Naive thymus-derived CD4-positive, alpha-beta T cell (primary cell): ENCODE data around the gene ZNF286A. TPM values are rescaled to one million over a fixed set of nuclear protein-coding genes. Genes with fewer than 3 reads are reported as not detected.
"Not testable (repeated sequence)": the region's sequence is repeated elsewhere in the genome, so short reads cannot be mapped to it uniquely, and the experiment has no call there.

Experiments used
- ATAC-seq: fragments of 150-1000 bp; cut with Tn5 transposase; 2 replicates; pipeline ENCODE4 v1.10.0; 2021; ENCODE audit warnings: mild to moderate bottlenecking, moderate library complexity
- CTCF ChIA-PET: fragments of 350-600 bp; sonication (Branson Sonifier 250); formaldehyde crosslinking; loops from one replicate; lab custom pipeline; 2021; ENCODE audit warnings: antibody characterized with exemption; lab: Charles Lee
- POLR2A ChIA-PET: fragments of 350-600 bp; sonication (Branson Sonifier 250); formaldehyde crosslinking; loops from one replicate; lab custom pipeline; 2021; ENCODE audit warnings: antibody characterized with exemption, inconsistent platforms; lab: Charles Lee
- DNase-seq, 9 donors: peaks; one replicate each; pipeline versions ENCODE4 v3.0.0 to v3.0.0-alpha.2; 2020 to 2022; ENCODE audit warnings: mixed read lengths in 1 of 9
- H3K27ac ChIP-seq: one replicate; pipeline ENCODE4 v1.7.0; 2013; ENCODE audit warnings: mild to moderate bottlenecking, low read depth, low read length, moderate library complexity
- H3K27me3 ChIP-seq, 2 donors: one replicate each; pipeline ENCODE4 v1.7.0; 2013; ENCODE audit warnings: low read length in 2 of 2, mild to moderate bottlenecking in 2 of 2, moderate library complexity in 2 of 2; ENCODE audit not compliant: control insufficient read depth in 2 of 2, insufficient read depth in 2 of 2
- H3K36me3 ChIP-seq, 3 experiments: 1 replicate in 2 of 3; 2 replicates in 1 of 3; pipeline ENCODE4 v1.7.0; 2013; ENCODE audit warnings: low read length in 3 of 3, mild to moderate bottlenecking in 3 of 3, moderate library complexity in 1 of 3; ENCODE audit not compliant: insufficient read depth in 3 of 3, control insufficient read depth in 2 of 3
- H3K4me1 ChIP-seq, 2 donors: one replicate each; pipeline ENCODE4 v1.7.0; 2013; ENCODE audit warnings: low read length in 2 of 2, mild to moderate bottlenecking in 2 of 2, moderate library complexity in 1 of 2; ENCODE audit not compliant: control insufficient read depth in 2 of 2, insufficient read depth in 2 of 2
- H3K4me3 ChIP-seq: 2 replicates; pipeline ENCODE4 v1.7.0; 2013; ENCODE audit warnings: mild to moderate bottlenecking, low read length
- H3K9me3 ChIP-seq, 3 experiments: 1 replicate in 2 of 3; 2 replicates in 1 of 3; pipeline ENCODE4 v1.7.0; 2013; ENCODE audit warnings: low read length in 3 of 3; ENCODE audit not compliant: control insufficient read depth in 2 of 3
- H3K27ac Mint-ChIP-seq, 9 donors: one replicate each; pipeline ENCODE4 v1.8.0; 2020 to 2022; ENCODE audit warnings: mixed read lengths in 9 of 9, mild to moderate bottlenecking in 8 of 9, moderate library complexity in 5 of 9, inconsistent platforms in 2 of 9
- H3K27me3 Mint-ChIP-seq, 5 donors: one replicate each; pipeline ENCODE4 v1.8.0; 2021 to 2022; ENCODE audit warnings: mixed read lengths in 5 of 5, mild to moderate bottlenecking in 1 of 5
- H3K36me3 Mint-ChIP-seq, 5 donors: one replicate each; pipeline ENCODE4 v1.8.0; 2020 to 2022; ENCODE audit warnings: mixed read lengths in 5 of 5, mild to moderate bottlenecking in 3 of 5, inconsistent platforms in 1 of 5
- H3K4me1 Mint-ChIP-seq, 7 donors: one replicate each; pipeline ENCODE4 v1.8.0; 2020 to 2022; ENCODE audit warnings: mixed read lengths in 7 of 7, mild to moderate bottlenecking in 3 of 7, inconsistent platforms in 1 of 7
- H3K4me3 Mint-ChIP-seq, 10 donors: one replicate each; pipeline ENCODE4 v1.8.0; 2020 to 2022; ENCODE audit warnings: mild to moderate bottlenecking in 10 of 10, mixed read lengths in 10 of 10, moderate library complexity in 6 of 10, inconsistent platforms in 2 of 10
- H3K9me3 Mint-ChIP-seq, 11 donors: one replicate each; pipeline ENCODE4 v1.8.0; 2020 to 2022; ENCODE audit warnings: mixed read lengths in 11 of 11, mild to moderate bottlenecking in 4 of 11, inconsistent platforms in 1 of 11, moderate library complexity in 1 of 11
- intact Hi-C, 2 donors: fragments of 100-400 bp; cut with micrococcal nuclease; formaldehyde crosslinking; loops; one replicate each; pipeline ENCODE4 v1.15.1; 2023
- polyA plus RNA-seq, 2 donors: library from polyadenylated mRNA; unstranded; fragments of 300-500 nt; fragmentation: Illumina TruSeq; gene quantifications; one replicate each; pipeline ENCODE4 v1.2.3, GENCODE V29; 2021
- total RNA-seq, 6 experiments: library from RNA in 5 of 6; stranded (reverse) in 5 of 6; gene quantifications; 1 replicate in 5 of 6; 2 replicates in 1 of 6; pipeline ENCODE4 v1.2.3 and lab custom pipeline; 2021 to 2026

Gene ZNF286A
- total and polyA plus RNA-seq, 7 experiments from 2014 or later = 14.7 to 32.1 (median 17.4) TPM

- ATAC-seq, H3K4me1 ChIP-seq, intact Hi-C loops, H3K27ac Mint-ChIP-seq, H3K27ac ChIP-seq, H3K4me1 Mint-ChIP-seq, H3K27me3 Mint-ChIP-seq, CTCF ChIA-PET, H3K36me3 ChIP-seq, H3K27me3 ChIP-seq, POLR2A ChIA-PET, DNase-seq, H3K4me3 Mint-ChIP-seq: not testable (repeated sequence)
- Histone ChIP-seq H3K4me3 (peak overlapping the region; percentile 16), H3K9me3 (peaks cover 0 to 18% (median 17%) of the 10 kb centered on the region in 3 experiments)
- peaks cover 0 to 63% (median 38%) of the 10 kb centered on the region in 11 donors for H3K9me3 Mint-ChIP-seq
- H3K36me3 Mint-ChIP-seq = peaks cover 5 to 33% (median 31%) of the 10 kb centered on the region in 5 donors
Measured at GRCh38 chr17:15716601-15717563, 17.3 kb downstream of the ZNF286A start.

DNA sequence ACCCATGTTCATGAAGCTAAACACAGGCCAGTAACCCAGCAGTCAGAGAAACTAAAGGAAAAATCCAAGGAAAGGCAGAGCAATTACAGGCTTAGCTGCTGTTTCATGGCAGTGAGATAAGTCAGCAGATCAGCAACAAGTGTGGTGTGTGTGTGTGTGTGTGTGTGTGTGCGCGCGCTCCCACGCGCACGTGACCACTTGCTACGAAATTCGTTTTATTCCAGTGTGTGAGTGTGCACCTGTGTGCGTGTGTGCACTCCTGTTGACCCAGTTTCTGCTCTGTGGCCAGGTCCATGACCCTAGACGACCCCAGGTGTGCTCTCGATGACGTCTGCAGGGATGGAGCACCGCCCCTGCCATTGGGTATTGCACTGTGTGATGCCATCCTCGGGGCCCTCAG, 31.0 kb downstream of the ZNF286A start:
- H3K27ac Mint-ChIP-seq, CTCF ChIA-PET, H3K4me1 ChIP-seq, H3K27ac ChIP-seq, H3K36me3 Mint-ChIP-seq, H3K4me1 Mint-ChIP-seq, H3K4me3 ChIP-seq, H3K4me3 Mint-ChIP-seq, intact Hi-C loops, H3K36me3 ChIP-seq, POLR2A ChIA-PET, DNase-seq, H3K27me3 ChIP-seq, H3K9me3 ChIP-seq, H3K27me3 Mint-ChIP-seq, ATAC-seq: not testable (repeated sequence)
- H3K9me3 Mint-ChIP-seq = peaks cover 0 to 11% (median 7%) of the 10 kb centered on the region in 11 donors

DNA sequence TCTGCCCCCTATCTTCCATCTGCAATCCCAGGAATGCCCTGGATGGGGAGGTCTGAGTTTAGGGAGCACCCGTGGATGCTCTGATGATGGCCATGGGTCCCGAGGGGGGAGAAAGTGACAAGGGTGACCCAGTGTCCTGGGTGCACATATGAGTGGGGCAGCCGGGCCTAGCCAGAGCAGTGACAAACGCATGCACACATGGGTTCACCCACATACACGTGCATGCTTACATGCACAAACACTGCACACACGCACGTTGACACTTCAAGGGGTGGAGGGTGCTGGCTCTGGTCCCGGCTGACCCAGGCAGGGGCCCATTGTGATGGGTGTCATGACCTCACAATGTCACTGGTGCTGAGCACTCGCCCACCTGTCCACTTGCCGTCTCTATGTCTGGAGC, 32.3 kb downstream of the ZNF286A start, which contains the start of gene TBC1D26:
Gene TBC1D26 (plus strand): TSS at position 384 of the 400 bp plus-strand sequence. CDS start 3,066 bp downstream, outside the sequence.
- intact Hi-C loops, DNase-seq, H3K27ac Mint-ChIP-seq, H3K27me3 Mint-ChIP-seq, H3K36me3 ChIP-seq, CTCF ChIA-PET, H3K4me3 Mint-ChIP-seq, ATAC-seq, H3K4me1 Mint-ChIP-seq, H3K27me3 ChIP-seq, H3K4me1 ChIP-seq, POLR2A ChIA-PET, H3K9me3 Mint-ChIP-seq, H3K27ac ChIP-seq, H3K36me3 Mint-ChIP-seq, H3K9me3 ChIP-seq, H3K4me3 ChIP-seq: not testable (repeated sequence)

GRCh38 chr17:15733174-15733789, 33.7 kb downstream of the ZNF286A start:
- POLR2A ChIA-PET, DNase-seq, H3K36me3 Mint-ChIP-seq, H3K4me3 Mint-ChIP-seq, H3K4me1 ChIP-seq, H3K27ac Mint-ChIP-seq, H3K9me3 Mint-ChIP-seq, H3K27me3 ChIP-seq, ATAC-seq, H3K36me3 ChIP-seq, H3K4me3 ChIP-seq, H3K27ac ChIP-seq, H3K27me3 Mint-ChIP-seq, intact Hi-C loops, CTCF ChIA-PET, H3K9me3 ChIP-seq, H3K4me1 Mint-ChIP-seq: not testable (repeated sequence)

DNA sequence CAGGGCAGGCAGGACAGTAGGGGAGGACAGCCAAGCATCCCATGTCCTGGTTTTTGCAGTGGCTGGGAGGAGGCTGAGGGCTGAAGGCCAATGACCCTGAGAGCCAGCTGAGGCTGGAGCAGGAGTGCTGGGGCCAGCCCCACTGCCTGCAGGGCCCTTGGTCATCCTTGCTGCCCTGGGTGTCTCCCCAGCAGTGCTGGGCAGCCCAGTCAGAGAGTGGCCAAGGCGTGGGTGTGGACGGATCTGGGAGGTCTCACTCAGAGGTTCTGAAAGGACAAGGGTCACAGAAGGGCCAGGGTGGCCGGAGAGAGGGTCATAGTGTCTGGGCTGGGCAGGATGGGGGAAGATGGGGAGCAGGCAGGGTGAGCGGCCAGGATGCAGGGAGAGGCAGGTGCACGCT, 37.0 kb downstream of the ZNF286A start:
- H3K27me3 Mint-ChIP-seq, H3K27me3 ChIP-seq, H3K4me1 Mint-ChIP-seq, H3K27ac Mint-ChIP-seq, CTCF ChIA-PET, H3K9me3 Mint-ChIP-seq, H3K36me3 ChIP-seq, H3K27ac ChIP-seq, H3K4me3 Mint-ChIP-seq, intact Hi-C loops, H3K9me3 ChIP-seq, H3K4me3 ChIP-seq, ATAC-seq, H3K36me3 Mint-ChIP-seq, DNase-seq, H3K4me1 ChIP-seq, POLR2A ChIA-PET: not testable (repeated sequence)

DNA sequence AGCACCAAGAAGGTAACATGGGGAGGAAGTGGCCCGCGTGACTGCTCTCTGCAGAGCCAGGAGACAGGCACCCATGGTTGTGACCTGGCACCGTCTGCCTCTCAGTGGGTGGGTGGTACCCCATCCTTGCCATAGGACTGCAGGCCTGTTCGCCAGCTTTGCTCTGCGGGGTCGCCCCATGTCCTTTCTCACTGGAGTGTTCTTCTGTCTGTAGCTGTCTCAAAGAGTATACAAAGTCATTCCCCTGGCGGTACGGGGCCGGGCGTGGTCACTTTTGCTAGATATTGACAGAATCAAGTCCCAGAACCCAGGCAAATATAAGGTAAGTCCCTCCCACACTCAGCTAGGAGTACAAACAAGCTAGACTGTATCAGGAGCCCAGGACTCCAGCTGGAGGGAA, 38.5 kb downstream of the ZNF286A start:
- H3K4me1 Mint-ChIP-seq = peaks cover 0 to 3% (median 0%) of the 10 kb centered on the region in 7 donors
- Histone ChIP-seq H3K36me3 (no peaks in the 10 kb centered on the region), H3K4me1 (no peaks in the 10 kb centered on the region), H3K9me3 (no peaks in the 10 kb centered on the region), H3K27ac (no peak overlapping the region), H3K27me3 (no peaks in the 10 kb centered on the region), H3K4me3 (no peak overlapping the region)
- ATAC-seq (no peak), DNase-seq (no peak)
- intact Hi-C loops = no loop called here
- H3K36me3 Mint-ChIP-seq = no peaks in the 10 kb centered on the region
- POLR2A ChIA-PET = no interaction called here
- peaks cover 4 to 6% (median 5%) of the 10 kb centered on the region in 5 donors for H3K27me3 Mint-ChIP-seq
- H3K9me3 Mint-ChIP-seq = no peaks in the 10 kb centered on the region
- CTCF ChIA-PET = no interaction called here
- no peak overlapping the region for H3K27ac Mint-ChIP-seq
- no peak overlapping the region for H3K4me3 Mint-ChIP-seq
